Hematopoietic multipotent progenitor cell treated with erythropoietin and hydrocortisone succinate and interleukin-3 and kit ligand, for 15 days (in vitro differentiated cells): Measurements from ENCODE around the gene CSTPP1.
"Not testable (repeated sequence)": the region's sequence is repeated elsewhere in the genome, so short reads cannot be mapped to it uniquely, and the experiment has no call there.

Source experiments
- DNase-seq: peaks from one replicate; pipeline ENCODE4 v3.0.0-alpha.2; 2015; ENCODE audit warnings: low spot score

The CSTPP1 gene

DNA sequence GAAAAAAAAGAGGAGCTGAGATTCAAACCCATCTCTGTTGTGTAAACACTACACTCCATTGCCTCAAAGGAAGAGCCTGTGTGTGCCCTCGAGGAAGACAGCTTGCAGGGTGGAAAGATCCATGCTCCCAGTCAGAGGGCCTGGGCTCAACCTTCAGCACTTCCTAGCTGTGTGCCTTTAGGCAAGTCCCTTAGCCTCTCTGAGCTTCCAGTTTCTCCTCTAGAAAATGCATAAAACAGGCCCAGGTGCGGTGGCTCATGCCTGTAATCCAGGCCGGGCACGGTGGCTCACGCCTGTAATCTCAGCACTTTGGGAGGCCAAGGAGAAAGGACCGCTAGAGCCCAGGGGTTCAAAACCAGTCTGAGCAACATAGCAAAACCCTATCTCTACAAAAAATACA lies 244.7 kb downstream of the CSTPP1 start:
- no peak for DNase-seq

DNA sequence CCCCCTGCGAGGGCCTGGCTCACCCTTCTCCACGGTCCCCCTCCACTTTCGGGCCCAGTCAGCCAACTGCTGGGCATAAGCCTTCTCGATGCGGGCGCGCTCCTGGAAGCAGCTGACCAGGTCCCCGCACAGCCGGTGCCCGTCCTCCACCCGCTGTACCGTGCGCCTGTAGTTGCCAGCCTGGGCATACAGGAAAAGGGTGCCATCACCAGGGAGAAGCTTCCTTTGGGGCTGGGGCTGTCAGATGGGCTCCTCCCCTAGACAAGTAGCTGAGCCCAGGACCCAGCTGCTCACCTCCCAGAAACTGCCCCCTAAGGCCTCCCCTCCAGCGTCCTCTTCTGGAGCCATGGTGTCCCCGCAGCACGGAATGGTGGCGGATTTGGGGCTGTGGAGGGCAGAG lies 245.8 kb downstream of the CSTPP1 start:
- DNase-seq = no peak

DNA sequence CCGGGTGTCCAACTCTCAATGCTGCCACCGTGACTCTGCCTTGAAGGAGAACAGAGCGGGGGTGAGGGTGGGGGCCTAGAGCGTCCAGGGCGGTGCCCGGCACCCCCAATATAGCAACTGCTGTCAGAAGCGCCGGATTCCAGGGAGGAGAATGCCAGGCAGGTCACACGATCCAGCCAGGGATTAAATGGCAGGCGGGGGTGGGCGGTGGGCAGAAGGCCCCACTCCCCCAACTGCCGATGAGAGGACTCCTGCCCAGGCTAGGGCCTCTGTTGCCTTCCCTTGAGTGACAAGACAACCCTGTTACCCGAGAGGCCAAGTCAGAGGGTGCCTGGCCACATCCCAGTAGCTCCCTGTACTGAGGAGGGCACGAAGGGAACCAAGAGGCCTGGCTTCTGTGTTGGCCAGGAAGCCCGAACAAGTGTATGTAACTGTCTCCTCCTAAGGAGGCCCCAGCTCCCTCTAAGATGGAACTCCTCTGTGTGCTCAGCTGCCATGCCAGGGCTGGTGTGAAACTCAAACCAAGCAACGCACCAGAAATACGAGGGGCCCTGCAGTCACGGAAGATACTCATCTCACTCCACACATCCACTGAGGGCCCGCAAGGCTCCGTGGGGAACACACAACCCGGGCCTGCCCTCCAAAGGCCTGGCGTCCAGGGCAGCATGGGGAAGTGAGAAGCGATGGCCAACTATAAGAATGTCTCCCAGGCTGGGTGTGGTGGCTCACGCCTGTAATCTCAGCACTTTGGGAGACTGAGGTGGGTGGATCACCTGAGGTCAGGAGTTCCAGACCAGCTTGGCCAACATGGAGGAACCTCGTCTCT lies 246.7 kb downstream of the CSTPP1 start:
- DNase-seq = no peak

DNA sequence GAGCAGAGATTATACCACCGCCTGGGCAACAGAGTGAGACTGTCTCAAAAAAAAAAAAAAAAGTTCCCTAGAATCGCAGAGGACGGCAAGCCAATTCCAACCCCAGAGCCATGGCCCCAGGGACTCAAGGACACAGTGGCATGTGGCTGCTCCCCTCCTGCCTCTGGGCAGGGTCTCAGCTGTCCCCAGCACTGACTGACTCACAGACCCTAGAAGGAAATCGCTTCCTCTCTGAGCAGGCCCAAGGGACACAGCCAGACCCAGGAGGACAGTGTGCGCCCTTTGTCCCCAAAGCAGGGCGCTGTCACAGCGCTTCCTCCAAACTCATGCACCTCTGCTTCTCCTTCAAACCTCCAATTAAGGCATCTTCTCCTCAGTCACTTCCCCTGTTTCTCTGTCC lies 247.4 kb downstream of the CSTPP1 start:
- DNase-seq = no peak

DNA sequence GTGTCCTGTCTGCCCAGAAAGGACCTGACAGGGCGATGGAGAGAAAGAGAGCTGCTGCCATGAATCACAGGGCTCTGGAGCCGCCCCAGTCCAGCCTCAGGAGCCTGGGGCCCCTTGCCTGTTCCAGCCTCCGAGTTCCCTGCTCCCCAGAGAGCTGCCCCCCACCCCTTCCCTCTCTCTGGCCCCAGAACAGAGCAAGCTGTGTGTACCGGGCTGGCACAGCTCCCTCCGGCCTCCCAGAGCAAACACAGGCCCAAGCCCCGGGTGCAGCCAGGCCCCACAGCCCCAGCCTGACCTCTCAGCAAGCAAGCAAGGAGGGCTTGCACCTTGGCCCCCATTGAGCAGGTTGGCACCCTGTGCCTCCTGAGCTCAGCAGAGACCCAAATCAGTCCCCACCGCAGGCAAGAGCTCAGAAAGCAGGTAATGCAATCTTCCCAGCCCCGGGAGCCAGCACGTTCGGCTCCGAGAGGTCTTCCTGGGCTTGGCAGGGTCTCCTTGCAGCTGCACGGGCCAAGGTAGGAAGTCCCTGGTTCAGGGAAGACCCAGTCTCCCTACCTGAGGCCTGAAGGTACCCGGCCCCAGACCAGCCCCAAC lies 248.2 kb downstream of the CSTPP1 start:
- no peak for DNase-seq

DNA sequence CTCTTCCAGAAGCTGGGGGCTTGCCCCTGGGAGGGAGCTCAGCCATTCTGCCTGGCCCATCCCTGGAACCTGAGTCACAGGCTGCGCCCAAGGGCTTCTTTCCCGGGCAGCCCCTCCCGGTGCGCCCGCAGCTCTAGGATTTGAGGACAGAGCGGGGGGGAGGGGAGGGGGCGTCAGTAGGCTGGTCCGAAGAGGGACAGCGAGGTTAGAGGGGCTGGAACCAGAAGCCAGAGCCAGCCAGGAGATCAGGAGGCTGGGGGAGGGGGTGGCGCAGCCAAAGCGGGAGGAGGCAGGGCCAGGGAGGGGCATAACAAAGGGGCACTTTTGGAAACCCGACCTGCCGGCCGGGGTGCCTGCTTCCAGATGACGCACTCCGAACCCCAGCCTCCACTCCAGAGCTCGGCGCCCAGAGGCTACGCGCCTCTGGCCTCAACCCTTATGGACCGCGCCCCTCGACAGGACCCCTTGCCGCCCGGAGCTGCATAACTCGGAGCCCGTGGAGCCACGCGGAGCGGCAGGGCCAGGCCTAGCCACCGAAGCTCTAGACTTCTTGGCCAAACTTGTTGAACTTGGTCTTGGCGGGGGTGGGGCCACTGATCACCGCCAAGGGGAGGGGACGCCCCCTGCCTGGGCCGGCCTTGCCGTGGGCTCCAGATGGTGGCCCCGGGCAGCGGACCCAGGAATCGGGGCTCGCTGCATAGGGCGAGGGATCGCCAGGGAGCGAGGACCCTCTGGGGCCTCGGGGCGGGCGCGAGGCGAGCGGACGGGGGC lies 248.9 kb downstream of the CSTPP1 start:
- DNase-seq = no peak

DNA sequence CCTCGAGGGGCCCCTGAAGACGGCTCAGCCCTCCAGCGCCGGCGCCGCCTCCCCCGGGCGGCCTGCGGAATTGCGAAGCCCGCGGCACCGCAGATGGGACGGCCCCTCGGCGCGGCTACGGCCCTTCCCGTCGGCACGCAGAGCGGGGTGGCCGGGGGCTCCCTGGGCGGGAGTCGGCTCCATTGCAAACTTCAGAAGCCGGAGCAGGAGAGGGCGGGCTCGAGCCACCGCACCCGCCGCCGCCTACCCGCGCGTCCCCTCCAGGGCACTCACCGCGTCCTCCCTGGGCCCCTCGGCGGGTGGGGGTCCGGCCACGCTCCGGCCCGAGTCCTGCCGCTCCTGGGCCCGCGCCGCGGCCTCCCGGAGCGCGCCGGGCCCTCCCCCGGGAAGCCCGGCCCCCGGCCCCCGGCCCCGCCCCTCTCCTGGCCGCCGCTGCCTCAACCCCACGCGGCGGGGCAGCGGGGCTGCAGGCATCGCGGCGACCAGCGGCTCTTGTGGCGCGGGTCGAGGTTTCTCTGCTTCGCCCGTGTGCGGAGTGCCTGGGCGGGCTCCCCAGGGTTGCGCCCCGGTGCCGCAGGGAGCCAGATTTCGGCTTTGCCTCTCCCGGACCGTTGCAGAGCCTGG lies 249.6 kb downstream of the CSTPP1 start, which contains the start of gene PACSIN3:
Gene PACSIN3, minus strand, starts transcription at position 359 of the 624 bp plus-strand sequence. CDS start 3,707 bp downstream, outside the sequence.
- DNase-seq = no peak

DNA sequence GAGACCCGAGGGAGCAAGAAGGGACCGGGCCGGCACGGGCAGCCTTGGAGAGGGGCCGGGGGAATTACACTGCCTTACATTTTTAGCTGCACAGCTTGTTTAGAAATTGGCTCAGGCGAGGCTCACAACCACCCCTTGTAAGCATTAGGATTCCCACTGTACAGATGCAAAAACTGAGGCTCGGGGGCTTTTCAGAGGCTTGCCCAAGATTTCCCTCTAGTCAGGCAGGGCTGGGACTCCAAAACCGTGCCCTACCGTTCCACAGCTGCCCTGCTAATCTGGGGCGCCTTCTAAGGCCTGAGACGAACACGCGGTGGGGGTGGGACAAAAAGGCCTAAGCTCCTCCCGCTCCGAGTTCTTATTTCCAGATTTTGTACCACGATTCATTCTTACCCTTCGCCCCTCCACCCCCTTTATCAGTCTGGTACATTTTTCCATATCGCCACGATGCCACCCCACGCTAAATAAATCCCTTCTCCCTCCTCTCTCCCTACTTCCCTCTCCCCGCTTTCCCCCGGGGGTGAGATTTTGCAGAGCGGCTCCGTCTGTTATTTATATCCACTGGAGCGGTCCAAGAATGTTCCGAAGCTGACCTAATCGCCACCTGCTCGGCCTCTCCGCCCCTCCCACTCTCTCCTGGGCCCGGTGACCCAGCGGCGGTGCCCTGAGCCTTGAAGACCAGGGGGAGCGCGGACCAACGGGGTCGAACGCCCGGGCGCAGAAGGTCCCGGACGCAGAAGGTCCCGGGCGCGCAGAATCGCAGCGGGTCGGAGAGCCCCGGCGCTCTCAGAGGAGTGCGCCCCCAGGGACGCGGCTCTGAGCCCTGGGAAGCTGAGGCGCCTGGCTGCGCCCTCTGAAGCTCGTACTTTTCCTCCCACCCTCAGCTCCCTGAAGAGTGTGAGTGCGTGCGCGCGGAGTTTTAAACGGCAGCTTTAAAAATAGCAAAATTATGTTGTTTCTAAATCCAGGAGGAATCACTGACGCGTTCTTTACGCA lies 250.4 kb downstream of the CSTPP1 start:
- no peak for DNase-seq

DNA sequence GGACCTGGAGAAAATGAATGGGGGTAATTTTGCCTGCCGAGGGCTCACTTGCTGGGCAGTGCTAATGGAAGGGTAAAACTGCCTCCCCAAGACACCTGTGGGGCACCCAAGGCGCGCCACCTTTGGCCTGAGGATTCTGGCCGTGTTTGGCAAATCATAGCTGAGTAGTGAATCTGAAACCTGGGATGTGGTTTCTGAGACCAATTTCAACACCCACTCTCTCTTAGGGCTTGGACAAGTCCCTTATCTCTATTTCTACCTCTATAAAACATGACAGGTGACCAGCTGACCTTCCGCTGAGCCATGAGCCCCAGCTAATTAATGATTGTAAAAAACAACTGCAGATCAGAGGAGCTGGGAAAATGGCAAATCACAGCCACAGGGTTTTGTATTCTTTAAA lies 251.2 kb downstream of the CSTPP1 start:
- DNase-seq = no peak

DNA sequence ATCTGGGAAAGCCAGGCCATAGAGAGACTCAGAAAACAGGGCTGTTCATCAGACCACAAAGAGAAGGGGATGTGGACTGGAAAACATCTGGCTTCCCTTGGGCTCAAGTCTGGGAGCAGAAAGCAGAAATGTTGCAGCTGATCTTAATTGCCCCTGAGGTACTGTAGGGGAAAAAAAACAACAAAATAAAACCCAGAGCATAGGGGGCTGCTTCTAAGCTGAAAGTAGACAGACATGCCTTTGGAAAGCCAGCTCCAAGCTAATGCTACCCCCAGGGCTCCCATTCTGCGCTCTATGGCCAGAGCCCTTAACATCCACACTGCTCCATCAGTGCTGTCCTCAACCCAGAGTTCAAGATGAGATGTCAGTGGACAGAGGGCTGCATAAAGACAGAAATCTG lies 251.7 kb downstream of the CSTPP1 start:
- no peak for DNase-seq

DNA sequence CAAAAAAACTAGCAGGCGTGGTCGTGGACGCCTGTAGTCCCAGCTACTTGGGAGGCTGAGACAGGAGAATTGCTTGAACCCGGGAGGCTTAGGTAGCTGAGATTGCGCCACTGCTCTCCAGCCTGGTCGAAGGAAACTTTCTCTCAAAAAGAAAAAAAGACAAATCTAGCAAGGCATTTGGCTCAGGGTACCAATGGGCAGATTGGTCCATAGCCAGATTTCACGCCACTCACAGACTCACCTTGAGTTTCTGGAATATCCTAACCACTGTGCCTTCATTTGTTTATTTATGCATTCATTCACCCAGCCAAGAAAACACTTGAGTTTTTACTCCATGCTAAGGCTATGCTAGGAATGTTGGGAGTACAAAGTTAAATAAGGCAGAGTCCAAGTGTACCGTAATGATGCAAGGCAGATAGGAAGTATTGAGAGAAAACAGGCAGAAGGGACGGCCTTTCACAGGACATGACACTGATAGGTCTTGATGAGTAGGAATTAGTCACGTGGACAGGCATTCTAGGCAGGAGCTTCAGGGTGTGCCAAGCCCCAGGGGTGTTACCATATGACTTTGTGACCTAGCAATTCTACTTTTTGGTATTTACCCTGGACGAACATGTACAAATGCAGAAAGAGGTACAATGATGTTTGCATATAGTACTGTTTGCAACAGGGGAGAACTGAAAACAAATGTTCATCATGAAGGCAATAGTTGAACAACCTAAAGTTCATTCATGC lies 252.7 kb downstream of the CSTPP1 start:
- no peak for DNase-seq

DNA sequence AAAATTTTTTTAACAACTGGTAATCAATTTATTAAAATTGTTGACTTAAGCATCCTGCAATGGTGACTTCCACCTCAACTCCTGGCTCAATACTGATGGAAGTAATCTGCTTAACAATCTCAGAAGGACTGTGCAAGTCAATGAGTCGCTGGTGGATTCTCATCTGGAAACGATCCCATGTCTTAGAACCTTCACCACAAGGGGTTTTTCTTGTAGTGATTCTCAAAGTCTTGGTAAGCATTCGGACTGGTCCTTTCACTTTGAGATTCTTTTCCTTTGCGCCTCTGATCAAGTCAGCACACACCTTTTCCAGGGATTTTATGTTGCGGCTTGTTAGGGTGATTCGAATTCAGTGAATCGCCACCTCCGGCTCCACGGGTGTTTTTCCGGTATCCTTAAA lies 254.6 kb downstream of the CSTPP1 start:
- not testable (repeated sequence) for DNase-seq

DNA sequence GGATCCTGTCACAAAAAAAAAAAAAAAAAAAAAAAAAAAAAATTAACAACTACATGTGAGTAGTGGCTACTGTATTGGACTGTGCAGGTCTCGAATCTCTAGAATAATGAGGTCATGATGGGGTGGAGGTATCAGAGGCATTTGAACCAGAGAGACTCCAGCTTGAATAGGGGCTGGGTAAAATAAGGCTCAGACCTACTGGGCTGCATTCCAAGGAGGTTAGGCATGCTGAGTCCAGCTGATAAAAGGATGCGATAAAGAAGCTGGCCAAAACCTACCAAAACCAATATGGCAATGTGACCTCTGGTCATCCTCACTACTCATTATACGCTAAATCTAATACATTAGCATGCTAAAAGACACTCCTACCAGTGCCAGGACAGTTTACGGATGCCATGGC lies 255.6 kb downstream of the CSTPP1 start:
- no peak for DNase-seq

DNA sequence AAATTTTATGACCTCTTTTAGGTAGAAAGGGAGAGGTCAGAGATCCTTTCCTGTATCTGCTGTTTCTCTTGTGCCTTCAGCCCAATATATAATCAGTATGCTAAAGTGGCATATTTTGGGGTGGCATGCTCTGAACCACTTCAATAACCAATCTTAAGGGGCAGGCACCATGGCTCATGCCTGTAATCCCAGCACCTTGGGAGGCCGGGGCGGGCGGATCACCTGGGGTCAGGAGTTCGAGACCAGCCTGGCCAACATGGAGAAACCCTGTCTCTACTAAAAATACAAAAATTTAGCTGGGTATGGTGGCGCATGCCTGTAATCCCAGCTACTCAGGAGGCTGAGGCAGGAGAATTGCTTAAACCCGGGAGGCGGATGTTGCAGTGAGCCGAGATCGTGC lies 261.6 kb downstream of the CSTPP1 start:
- DNase-seq = not testable (repeated sequence)

DNA sequence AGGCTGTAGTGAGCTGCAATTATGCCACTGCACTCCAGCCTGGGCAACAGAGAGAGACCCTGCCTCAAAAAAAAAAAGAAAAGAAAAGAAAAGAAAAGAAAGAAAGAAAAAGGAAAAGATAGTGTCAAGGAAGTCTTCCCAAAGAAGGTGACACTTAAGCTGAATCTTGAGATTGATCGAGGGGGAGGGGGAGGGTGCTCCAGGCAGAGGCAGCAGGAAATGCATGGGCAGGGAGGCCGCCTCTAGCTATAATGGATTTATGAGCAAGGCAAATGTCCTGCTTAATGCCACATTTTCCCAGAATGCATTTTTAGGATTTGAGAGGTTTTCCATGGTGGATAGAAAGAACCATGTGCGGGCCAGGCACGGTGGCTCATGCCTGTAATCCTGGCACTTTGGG lies 264.5 kb downstream of the CSTPP1 start:
- DNase-seq = no peak

DNA sequence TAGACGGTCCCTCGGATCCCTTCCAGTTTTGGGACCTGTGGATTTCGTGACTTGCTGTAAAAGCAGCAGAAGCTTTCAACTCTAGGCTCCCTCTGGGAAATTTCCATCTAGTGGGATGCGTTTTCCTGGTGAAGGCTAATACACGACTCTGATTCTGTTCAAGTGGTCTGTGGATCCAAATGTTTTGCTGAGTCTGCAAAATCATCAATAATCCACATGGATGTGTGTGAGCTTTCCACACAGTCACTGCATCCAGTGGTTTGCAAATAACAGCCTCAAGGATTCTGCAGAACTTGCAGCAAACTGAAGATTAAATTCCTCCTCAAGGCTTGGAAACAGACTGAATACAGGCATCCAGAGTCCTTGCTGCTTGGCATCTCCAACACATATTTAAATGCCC lies 266.0 kb downstream of the CSTPP1 start:
- no peak for DNase-seq

DNA sequence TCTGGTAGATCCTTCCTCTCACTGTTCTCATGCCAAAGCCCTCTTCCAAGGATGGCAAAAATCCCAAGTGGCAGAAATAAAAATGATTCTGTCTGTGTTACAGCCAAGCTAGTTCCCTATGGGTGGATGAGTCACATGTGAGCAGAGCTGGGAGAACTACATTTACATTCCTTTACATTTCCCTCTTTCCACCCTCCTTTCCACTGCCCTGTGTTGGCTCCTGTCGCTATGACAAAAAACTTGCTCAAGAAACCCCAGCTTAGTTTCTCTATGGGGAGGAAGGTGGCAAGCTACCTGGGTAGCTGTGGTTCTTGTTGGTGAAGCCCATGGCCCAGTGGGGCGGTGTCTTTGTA lies 268.1 kb downstream of the CSTPP1 start:
- no peak for DNase-seq

DNA sequence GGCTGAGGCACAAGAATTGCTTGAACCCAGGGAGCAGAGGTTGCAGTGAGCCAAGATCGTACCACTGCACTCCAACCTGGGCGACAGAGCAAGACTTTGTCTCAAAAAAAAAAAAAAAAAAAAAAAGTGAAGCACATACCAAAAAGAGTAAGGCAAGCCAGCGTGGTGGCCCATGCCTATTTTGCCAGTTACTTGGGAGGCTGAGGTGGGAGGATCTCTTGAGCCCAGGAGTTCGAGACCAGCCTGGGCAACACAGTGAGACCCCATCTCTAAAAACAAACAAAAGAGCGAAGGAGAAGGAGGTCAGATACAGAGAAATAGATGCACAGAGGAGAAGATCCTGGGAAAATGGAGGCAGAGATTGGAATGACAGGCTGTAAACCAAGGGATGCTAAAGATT lies 270.0 kb downstream of the CSTPP1 start:
- DNase-seq = not testable (repeated sequence)

DNA sequence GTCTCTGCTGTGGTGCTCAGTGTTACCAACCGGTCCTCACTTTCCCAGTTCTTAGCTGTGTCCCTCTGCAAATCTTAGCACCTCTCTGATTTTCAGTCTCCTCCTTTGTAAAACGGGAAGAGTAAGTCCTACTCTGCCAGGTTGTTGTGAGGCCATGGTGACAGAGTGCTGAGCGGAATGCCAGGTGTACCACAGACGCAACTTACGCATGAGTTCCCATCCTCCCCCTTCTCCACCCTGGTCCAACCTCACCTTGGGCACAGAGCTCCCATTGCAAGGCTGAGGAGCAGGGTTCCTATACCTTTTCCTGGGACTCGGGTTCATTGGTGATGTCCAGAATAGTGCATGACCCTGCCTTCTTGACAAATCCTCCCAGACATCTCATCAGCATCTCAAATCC lies 270.9 kb downstream of the CSTPP1 start:
- no peak for DNase-seq

DNA sequence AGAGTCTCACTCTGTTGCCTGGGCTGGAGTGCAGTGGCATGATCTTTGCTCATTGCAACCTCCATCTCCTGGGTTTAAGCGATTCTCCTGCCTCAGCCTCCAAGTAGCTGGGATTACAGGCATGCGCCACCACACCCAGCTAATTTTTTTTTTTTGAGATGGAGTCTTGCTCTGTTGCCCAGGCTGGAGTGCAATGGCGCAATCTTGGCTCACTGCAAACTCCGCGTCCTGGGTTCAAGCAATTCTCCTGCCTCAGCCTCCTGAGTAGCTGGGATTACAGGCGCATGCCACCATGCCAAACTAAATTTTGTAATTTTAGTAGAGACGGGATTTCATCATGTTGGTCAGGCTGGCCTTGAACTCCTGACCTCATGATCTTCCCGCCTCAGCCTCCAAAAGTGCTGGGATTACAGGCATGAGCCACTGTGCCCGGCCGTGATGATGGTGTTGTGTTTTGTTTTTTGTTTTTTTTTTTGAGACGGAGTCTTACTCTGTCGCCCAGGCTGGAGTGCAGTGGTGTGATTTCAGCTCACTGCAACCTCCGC lies 271.5 kb downstream of the CSTPP1 start:
- DNase-seq = not testable (repeated sequence)
